OCI-LY7 (cell line): Measurements from ENCODE around the gene WWOX.

ENCODE experiments used
- CTCF ChIP-seq: fragments of 200-600 bp; sonication (generic); conservative IDR thresholded peaks from 2 replicates; pipeline ENCODE4 v1.5.1; 2014; ENCODE audit warnings: mild to moderate bottlenecking, antibody characterized with exemption, low read length, moderate library complexity, mixed read lengths
- EZH2phosphoT487 ChIP-seq: fragments of 200-600 bp; sonication (generic); IDR thresholded peaks from 2 replicates; pipeline ENCODE4 v1.6.1; 2018; ENCODE audit warnings: low read depth, borderline replicate concordance, mild to moderate bottlenecking, mixed run types, antibody characterized with exemption, low read length, moderate library complexity, mixed read lengths

GRCh38 chr16:78783570-78784079 is 684.2 kb downstream of the WWOX start:
- no peak for TF ChIP-seq CTCF
- TF ChIP-seq EZH2phosphoT487 = no peak
